B cell (primary cell): Measurements from ENCODE around the gene SYNE2.

Source experiments
- EZH2 ChIP-seq: IDR thresholded peaks from 2 replicates; pipeline ENCODE4 v1.6.1; 2012; ENCODE audit warnings: borderline replicate concordance, low read depth, mild to moderate bottlenecking, moderate library complexity, low read length; ENCODE audit not compliant: insufficient read depth, poor library complexity, severe bottlenecking
- TF ChIP-seq, protein P1 (sequence below): fragments of 200-600 bp; IDR thresholded peaks from one replicate; pipeline ENCODE4 v1.8.0; 2022; ENCODE audit warnings: antibody characterized with exemption, mild to moderate bottlenecking

- TF ChIP-seq, protein P1, sequence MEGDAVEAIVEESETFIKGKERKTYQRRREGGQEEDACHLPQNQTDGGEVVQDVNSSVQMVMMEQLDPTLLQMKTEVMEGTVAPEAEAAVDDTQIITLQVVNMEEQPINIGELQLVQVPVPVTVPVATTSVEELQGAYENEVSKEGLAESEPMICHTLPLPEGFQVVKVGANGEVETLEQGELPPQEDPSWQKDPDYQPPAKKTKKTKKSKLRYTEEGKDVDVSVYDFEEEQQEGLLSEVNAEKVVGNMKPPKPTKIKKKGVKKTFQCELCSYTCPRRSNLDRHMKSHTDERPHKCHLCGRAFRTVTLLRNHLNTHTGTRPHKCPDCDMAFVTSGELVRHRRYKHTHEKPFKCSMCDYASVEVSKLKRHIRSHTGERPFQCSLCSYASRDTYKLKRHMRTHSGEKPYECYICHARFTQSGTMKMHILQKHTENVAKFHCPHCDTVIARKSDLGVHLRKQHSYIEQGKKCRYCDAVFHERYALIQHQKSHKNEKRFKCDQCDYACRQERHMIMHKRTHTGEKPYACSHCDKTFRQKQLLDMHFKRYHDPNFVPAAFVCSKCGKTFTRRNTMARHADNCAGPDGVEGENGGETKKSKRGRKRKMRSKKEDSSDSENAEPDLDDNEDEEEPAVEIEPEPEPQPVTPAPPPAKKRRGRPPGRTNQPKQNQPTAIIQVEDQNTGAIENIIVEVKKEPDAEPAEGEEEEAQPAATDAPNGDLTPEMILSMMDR = no peak
- no peak for TF ChIP-seq EZH2
Measured at GRCh38 chr14:63887899-63888298, 35.1 kb downstream of the SYNE2 start.
